ENCODE results near the gene CTU2. TPM values are rescaled to one million over a fixed set of nuclear protein-coding genes. Genes with fewer than 3 reads are reported as not detected.

The CTU2 gene
- total and polyA plus RNA-seq, 10 of the 15 experiments (the other 5 are each of a cell fraction or from before 2014, with no cell fraction given) = 0.32 to 44.5 (median 18.2) TPM

GRCh38 chr16:88700636-88701482 lies 5.4 kb upstream of the CTU2 start (continued):
- TF ChIP-seq SKIL (IDR thresholded peaks at IDR 0.05; ENCODE audit: low read depth, poor library complexity, severe bottlenecking) = no peak
- TF ChIP-seq PRDM15 (CRISPR knock-in tag; IDR thresholded peaks at IDR 0.05) = no peak
- TF ChIP-seq ESRRA (IDR thresholded peaks at IDR 0.05; ENCODE audit: low read length) = no peak; the same call in 1 of the 2 replicates
- TF ChIP-seq PAX5 (IDR thresholded peaks at IDR 0.05; ENCODE audit: borderline replicate concordance, low read depth, low read length) = peak; percentile 66; the same call in 1 of the 2 replicates
- TF ChIP-seq SMC3 (IDR thresholded peaks at IDR 0.05; ENCODE audit: borderline replicate concordance, low read length) = no peak; the same call in 1 of the 2 replicates
- no peak for TF ChIP-seq MEF2A (IDR thresholded peaks at IDR 0.05; ENCODE audit: insufficient read depth, low read depth, low read length)
- TF ChIP-seq ZBTB11 (CRISPR knock-in tag; IDR thresholded peaks at IDR 0.05) = no peak; the same call in 1 of the 2 replicates
- no peak for TF ChIP-seq FOS (IDR thresholded peaks at IDR 0.05; ENCODE audit: borderline replicate concordance, extremely low read depth, insufficient read length)
- 0 out of 2 replicates have a peak, but pooled peaks have one; percentile 46 for TF ChIP-seq TCF12 (IDR thresholded peaks at IDR 0.05; ENCODE audit: low read depth, low read length)
- TF ChIP-seq BCL3 (IDR thresholded peaks at IDR 0.05; ENCODE audit: borderline replicate concordance, insufficient read depth, low read depth, low read length, poor library complexity, severe bottlenecking) = peak; percentile 44
- no peak for TF ChIP-seq PML (IDR thresholded peaks at IDR 0.05; ENCODE audit: low read length)
- TF ChIP-seq MEF2B (IDR thresholded peaks at IDR 0.05; ENCODE audit: partially characterized antibody, poor library complexity, severe bottlenecking) = peak; percentile 13
- TF ChIP-seq ZZZ3 (IDR thresholded peaks at IDR 0.05; ENCODE audit: control insufficient read depth, insufficient read length, low read depth) = no peak
- peak; percentile 81 for TF ChIP-seq CREB1 (IDR thresholded peaks at IDR 0.05; ENCODE audit: low read depth)
- no peak for TF ChIP-seq ZBTB33 (IDR thresholded peaks at IDR 0.05)

All from GM12878 (cell line).